ENCODE measurements around the gene ZNF544.

Gene ZNF544

DNA sequence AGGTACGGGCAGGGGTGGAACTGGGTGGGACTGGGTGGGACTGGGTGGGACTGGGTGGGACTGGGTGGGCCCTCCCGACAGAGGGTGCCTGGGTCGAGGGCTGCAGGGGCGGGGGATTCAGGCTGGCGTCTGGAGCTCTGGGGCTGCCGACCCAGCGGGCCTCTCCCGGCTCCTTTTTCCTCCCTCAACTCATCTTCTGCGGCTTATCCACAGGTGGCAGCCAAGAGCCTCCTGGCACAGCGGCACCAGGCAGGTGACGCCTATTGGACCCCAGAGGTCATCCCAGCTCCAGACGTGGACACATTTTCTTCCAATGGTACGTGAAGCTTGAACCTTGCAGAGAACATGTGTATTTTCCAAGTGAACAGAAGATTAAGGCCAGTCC is 533 bp downstream of the ZNF544 start (continued):
- TF ChIP-seq ZNF571 (tag by site-specific recombination; IDR thresholded peaks at IDR 0.05) (no peak), KLF1 (tag by site-specific recombination; IDR thresholded peaks at IDR 0.05) (peak; percentile 10; the same call in 1 of the 2 replicates), SCRT1 (tag by site-specific recombination; IDR thresholded peaks at IDR 0.05; ENCODE audit: borderline replicate concordance) (no peak), ZNF777 (tag by site-specific recombination; IDR thresholded peaks at IDR 0.05; ENCODE audit: borderline replicate concordance) (no peak)

DNA sequence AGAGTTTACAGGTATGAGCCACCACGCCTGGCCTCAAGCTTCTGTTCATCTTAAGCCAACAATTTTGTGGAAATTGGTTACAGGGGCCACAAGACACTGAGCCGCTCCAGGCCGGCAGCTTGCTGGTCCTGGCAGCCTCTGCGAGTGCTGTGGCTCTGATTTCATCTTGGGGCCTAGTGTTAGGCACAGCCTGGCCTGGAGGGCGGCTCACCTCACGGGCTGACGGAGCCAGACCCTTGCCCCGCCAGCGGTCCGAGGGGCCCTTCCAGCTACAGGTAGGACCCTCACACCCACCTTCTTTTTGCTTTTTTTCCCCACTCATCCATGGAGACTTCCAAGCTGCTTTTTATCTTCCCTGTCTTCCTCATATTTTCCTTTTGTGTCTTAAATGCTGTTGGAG is 8.6 kb downstream of the ZNF544 start:
- no peak overlapping the region for H3K4me3 ChIP-seq (ENCODE audit: low read depth, low read length)
- no peak for TF ChIP-seq ZNF596 (tag by site-specific recombination; IDR thresholded peaks at IDR 0.05)
- TF ChIP-seq HOXD13 (CRISPR knock-in tag; IDR thresholded peaks at IDR 0.05; ENCODE audit: borderline replicate concordance), result no peak
- TF ChIP-seq, protein P1, sequence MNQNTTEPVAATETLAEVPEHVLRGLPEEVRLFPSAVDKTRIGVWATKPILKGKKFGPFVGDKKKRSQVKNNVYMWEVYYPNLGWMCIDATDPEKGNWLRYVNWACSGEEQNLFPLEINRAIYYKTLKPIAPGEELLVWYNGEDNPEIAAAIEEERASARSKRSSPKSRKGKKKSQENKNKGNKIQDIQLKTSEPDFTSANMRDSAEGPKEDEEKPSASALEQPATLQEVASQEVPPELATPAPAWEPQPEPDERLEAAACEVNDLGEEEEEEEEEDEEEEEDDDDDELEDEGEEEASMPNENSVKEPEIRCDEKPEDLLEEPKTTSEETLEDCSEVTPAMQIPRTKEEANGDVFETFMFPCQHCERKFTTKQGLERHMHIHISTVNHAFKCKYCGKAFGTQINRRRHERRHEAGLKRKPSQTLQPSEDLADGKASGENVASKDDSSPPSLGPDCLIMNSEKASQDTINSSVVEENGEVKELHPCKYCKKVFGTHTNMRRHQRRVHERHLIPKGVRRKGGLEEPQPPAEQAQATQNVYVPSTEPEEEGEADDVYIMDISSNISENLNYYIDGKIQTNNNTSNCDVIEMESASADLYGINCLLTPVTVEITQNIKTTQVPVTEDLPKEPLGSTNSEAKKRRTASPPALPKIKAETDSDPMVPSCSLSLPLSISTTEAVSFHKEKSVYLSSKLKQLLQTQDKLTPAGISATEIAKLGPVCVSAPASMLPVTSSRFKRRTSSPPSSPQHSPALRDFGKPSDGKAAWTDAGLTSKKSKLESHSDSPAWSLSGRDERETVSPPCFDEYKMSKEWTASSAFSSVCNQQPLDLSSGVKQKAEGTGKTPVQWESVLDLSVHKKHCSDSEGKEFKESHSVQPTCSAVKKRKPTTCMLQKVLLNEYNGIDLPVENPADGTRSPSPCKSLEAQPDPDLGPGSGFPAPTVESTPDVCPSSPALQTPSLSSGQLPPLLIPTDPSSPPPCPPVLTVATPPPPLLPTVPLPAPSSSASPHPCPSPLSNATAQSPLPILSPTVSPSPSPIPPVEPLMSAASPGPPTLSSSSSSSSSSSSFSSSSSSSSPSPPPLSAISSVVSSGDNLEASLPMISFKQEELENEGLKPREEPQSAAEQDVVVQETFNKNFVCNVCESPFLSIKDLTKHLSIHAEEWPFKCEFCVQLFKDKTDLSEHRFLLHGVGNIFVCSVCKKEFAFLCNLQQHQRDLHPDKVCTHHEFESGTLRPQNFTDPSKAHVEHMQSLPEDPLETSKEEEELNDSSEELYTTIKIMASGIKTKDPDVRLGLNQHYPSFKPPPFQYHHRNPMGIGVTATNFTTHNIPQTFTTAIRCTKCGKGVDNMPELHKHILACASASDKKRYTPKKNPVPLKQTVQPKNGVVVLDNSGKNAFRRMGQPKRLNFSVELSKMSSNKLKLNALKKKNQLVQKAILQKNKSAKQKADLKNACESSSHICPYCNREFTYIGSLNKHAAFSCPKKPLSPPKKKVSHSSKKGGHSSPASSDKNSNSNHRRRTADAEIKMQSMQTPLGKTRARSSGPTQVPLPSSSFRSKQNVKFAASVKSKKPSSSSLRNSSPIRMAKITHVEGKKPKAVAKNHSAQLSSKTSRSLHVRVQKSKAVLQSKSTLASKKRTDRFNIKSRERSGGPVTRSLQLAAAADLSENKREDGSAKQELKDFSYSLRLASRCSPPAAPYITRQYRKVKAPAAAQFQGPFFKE (tag by site-specific recombination; IDR thresholded peaks at IDR 0.05; ENCODE audit: borderline replicate concordance), result no peak
- no peak for TF ChIP-seq ZNF747 (tag by site-specific recombination; IDR thresholded peaks at IDR 0.05)
- TF ChIP-seq ZNF585B (tag by site-specific recombination; IDR thresholded peaks at IDR 0.05), result no peak
- TF ChIP-seq ZBTB10 (tag by site-specific recombination; IDR thresholded peaks at IDR 0.05), result no peak
- no peak for TF ChIP-seq ZBTB7A (tag by site-specific recombination; IDR thresholded peaks at IDR 0.05; ENCODE audit: low read depth)
- no peak for TF ChIP-seq PATZ1 (tag by site-specific recombination; IDR thresholded peaks at IDR 0.05)
- TF ChIP-seq ZFP69B (tag by site-specific recombination; IDR thresholded peaks at IDR 0.05), result no peak
- no peak for TF ChIP-seq ZFHX2 (tag by site-specific recombination; conservative IDR thresholded peaks at IDR 0.05)
- TF ChIP-seq, protein P2, sequence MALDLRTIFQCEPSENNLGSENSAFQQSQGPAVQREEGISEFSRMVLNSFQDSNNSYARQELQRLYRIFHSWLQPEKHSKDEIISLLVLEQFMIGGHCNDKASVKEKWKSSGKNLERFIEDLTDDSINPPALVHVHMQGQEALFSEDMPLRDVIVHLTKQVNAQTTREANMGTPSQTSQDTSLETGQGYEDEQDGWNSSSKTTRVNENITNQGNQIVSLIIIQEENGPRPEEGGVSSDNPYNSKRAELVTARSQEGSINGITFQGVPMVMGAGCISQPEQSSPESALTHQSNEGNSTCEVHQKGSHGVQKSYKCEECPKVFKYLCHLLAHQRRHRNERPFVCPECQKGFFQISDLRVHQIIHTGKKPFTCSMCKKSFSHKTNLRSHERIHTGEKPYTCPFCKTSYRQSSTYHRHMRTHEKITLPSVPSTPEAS (tag by site-specific recombination; IDR thresholded peaks at IDR 0.05), result no peak
- TF ChIP-seq ZNF169 (tag by site-specific recombination; IDR thresholded peaks at IDR 0.05), result no peak
- TF ChIP-seq KLF10 (tag by site-specific recombination; IDR thresholded peaks at IDR 0.05), result no peak
- TF ChIP-seq GLIS1 (tag by site-specific recombination; IDR thresholded peaks at IDR 0.05), result no peak
- no peak for TF ChIP-seq ZNF248 (tag by site-specific recombination; IDR thresholded peaks at IDR 0.05)
- H3K9me3 ChIP-seq (ENCODE audit: control insufficient read depth, insufficient read depth, low read depth, low read length), result no peaks in the 10 kb centered on the region
- no peaks in the 10 kb centered on the region for H3K4me1 ChIP-seq (ENCODE audit: control insufficient read depth, insufficient read depth, low read length)
- CTCF ChIA-PET, result no interaction called here
- H3K36me3 ChIP-seq (ENCODE audit: control insufficient read depth in 2 of 2, insufficient read depth in 1 of 2, low read length in 2 of 2), result peaks cover 88 to 97% of the 10 kb centered on the region in 2 experiments
- no peak overlapping the region for H3K27ac ChIP-seq (ENCODE audit: extremely low read depth, low read depth, low read length)
- POLR2A ChIA-PET, result interaction anchor here (1.1 to 1.2 kb wide), 2 partner anchors 9 to 41 kb away, joined by 4 to 5 read pairs; partner anchors contain the start of genes ZNF544 and ZNF8

All from HEK293 (cell line).